ENCODE results near the gene KCTD14.

DNA sequence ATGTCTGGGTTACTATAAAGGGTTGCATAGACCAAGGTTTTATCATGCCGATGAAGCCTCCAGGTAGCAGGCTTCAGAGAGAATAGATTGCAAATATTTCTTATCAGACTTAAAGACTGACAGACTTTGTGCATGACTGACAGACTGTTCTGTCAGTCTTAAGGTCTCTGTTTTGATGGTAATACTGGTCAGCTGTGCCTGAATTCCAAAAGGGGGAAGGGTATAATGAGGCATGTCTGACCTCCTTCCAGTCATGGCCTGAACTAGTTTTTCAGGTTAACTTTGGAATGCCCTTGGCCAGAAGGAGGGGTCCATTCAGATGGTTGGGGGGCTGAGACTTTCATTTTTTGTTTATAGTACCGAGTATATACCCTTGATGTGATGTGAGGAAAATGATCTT, 4.7 kb upstream of the KCTD14 start:
- TF ChIP-seq, protein P1, sequence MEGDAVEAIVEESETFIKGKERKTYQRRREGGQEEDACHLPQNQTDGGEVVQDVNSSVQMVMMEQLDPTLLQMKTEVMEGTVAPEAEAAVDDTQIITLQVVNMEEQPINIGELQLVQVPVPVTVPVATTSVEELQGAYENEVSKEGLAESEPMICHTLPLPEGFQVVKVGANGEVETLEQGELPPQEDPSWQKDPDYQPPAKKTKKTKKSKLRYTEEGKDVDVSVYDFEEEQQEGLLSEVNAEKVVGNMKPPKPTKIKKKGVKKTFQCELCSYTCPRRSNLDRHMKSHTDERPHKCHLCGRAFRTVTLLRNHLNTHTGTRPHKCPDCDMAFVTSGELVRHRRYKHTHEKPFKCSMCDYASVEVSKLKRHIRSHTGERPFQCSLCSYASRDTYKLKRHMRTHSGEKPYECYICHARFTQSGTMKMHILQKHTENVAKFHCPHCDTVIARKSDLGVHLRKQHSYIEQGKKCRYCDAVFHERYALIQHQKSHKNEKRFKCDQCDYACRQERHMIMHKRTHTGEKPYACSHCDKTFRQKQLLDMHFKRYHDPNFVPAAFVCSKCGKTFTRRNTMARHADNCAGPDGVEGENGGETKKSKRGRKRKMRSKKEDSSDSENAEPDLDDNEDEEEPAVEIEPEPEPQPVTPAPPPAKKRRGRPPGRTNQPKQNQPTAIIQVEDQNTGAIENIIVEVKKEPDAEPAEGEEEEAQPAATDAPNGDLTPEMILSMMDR (IDR thresholded peaks at IDR 0.05; ENCODE audit: low read length): no peak
- no peak for TF ChIP-seq EZH2 (IDR thresholded peaks at IDR 0.05; ENCODE audit: borderline replicate concordance, low read length)
